Nephron progenitor cell (in vitro differentiated cells): Measurements from ENCODE around the gene ZNF106.

Source experiments
- DNase-seq: peaks from one replicate; pipeline ENCODE4 v3.0.0; 2021
- H3K27ac Mint-ChIP-seq: 2 replicates; pipeline ENCODE4 v1.8.0; 2021; ENCODE audit warnings: mild to moderate bottlenecking, moderate library complexity, mixed read lengths
- H3K27me3 Mint-ChIP-seq: 2 replicates; pipeline ENCODE4 v1.8.0; 2021; ENCODE audit warnings: mild to moderate bottlenecking, low read depth, mixed read lengths; ENCODE audit not compliant: poor library complexity
- H3K36me3 Mint-ChIP-seq: 2 replicates; pipeline ENCODE4 v1.8.0; 2021; ENCODE audit warnings: low read depth, mixed read lengths
- H3K4me1 Mint-ChIP-seq: 2 replicates; pipeline ENCODE4 v1.8.0; 2021; ENCODE audit warnings: mixed read lengths
- H3K4me3 Mint-ChIP-seq: 2 replicates; pipeline ENCODE4 v1.8.0; 2021; ENCODE audit warnings: mild to moderate bottlenecking, moderate library complexity, mixed read lengths
- H3K9me3 Mint-ChIP-seq: 2 replicates; pipeline ENCODE4 v1.8.0; 2021; ENCODE audit warnings: mild to moderate bottlenecking, moderate library complexity, mixed read lengths
- CTCF ChIP-seq: fragments of 200-600 bp; sonication (generic); IDR thresholded peaks from 2 replicates; pipeline ENCODE4 v1.5.0; 2021; ENCODE audit warnings: antibody characterized with exemption

The ZNF106 gene

GRCh38 chr15:42453826-42454225 lies 37.1 kb downstream of the ZNF106 start:
- no peak for DNase-seq
- TF ChIP-seq CTCF = no peak
- H3K9me3 Mint-ChIP-seq = no peaks in the 10 kb centered on the region
- H3K4me3 Mint-ChIP-seq = no peak overlapping the region
- peaks cover 43% of the 10 kb centered on the region for H3K36me3 Mint-ChIP-seq
- peaks cover 5% of the 10 kb centered on the region for H3K27me3 Mint-ChIP-seq
- peaks cover 17% of the 10 kb centered on the region for H3K4me1 Mint-ChIP-seq
- no peak overlapping the region for H3K27ac Mint-ChIP-seq

DNA sequence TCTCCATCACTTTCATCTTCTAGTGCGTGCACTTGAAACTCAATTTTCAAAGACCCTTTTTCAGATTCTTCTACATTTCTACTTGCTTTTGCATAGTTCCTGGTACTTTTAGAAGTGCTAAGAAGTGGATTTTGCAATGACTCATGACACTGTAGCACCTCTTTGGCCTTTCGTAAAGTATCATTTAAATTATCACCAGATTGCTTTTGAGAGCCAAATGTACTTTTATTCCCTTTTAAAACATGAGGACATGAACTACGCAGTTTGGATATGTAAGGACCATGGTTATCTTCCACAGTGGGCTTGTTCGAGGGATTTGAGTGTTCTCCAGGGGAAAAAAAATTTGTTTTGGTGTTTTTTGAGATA lies 40.5 kb downstream of the ZNF106 start:
- H3K36me3 Mint-ChIP-seq = peaks cover 60% of the 10 kb centered on the region

DNA sequence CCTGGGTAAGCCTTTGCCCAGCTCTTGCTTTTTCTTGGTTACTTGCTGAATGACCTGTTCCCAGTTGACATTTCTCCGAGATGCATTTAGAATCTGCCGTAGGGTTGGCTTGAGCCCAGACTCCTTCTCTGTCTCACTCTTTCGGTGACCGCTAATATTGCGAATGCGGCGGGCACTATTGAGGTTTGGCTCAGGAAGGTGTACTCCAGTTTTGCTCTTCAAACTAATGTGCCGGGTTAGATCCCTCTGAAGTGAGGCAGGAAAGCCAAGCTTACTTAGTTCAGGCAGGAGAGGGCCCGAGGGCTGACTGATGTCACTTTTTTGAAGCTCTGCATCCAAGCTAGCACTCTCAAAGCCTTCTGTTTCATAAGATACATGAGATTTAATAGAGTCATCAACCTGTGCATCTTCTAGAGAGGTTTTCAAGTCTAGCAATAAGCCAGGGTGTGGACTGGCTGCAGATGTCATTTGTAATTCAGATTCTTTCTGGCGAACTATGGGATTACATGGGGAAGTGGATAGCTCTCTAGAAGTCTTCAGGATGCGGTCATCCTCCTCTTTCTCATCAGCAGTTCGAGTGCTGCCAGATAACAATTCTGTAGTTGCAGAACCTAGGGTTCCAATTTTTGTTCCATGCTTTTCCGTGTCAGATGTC lies 41.0 kb downstream of the ZNF106 start:
- H3K4me1 Mint-ChIP-seq = no peaks in the 10 kb centered on the region
- H3K27me3 Mint-ChIP-seq = no peaks in the 10 kb centered on the region
- no peak overlapping the region for H3K27ac Mint-ChIP-seq
- H3K4me3 Mint-ChIP-seq = no peak overlapping the region
- no peak for TF ChIP-seq CTCF
- DNase-seq = no peak
- peaks cover 65% of the 10 kb centered on the region for H3K36me3 Mint-ChIP-seq
- H3K9me3 Mint-ChIP-seq = no peaks in the 10 kb centered on the region

More for the DNA sequence above, 40.5 kb downstream of the ZNF106 start:
- no peaks in the 10 kb centered on the region for H3K4me1 Mint-ChIP-seq
- no peak overlapping the region for H3K27ac Mint-ChIP-seq
- H3K27me3 Mint-ChIP-seq = no peaks in the 10 kb centered on the region
- no peak for DNase-seq
- no peaks in the 10 kb centered on the region for H3K9me3 Mint-ChIP-seq
- no peak for TF ChIP-seq CTCF
- no peak overlapping the region for H3K4me3 Mint-ChIP-seq

GRCh38 chr15:42448281-42448680 lies 42.7 kb downstream of the ZNF106 start:
- no peaks in the 10 kb centered on the region for H3K4me1 Mint-ChIP-seq
- peaks cover 63% of the 10 kb centered on the region for H3K36me3 Mint-ChIP-seq
- no peak for TF ChIP-seq CTCF
- no peak for DNase-seq
- no peak overlapping the region for H3K4me3 Mint-ChIP-seq
- no peak overlapping the region for H3K27ac Mint-ChIP-seq
- H3K27me3 Mint-ChIP-seq = no peaks in the 10 kb centered on the region
- H3K9me3 Mint-ChIP-seq = no peaks in the 10 kb centered on the region

- H3K27ac Mint-ChIP-seq = no peak overlapping the region
- no peak overlapping the region for H3K4me3 Mint-ChIP-seq
- no peak for DNase-seq
- peaks cover 63% of the 10 kb centered on the region for H3K36me3 Mint-ChIP-seq
- no peaks in the 10 kb centered on the region for H3K27me3 Mint-ChIP-seq
- H3K9me3 Mint-ChIP-seq = no peaks in the 10 kb centered on the region
- H3K4me1 Mint-ChIP-seq = no peaks in the 10 kb centered on the region
- no peak for TF ChIP-seq CTCF
Observed at GRCh38 chr15:42447599-42447998, 43.3 kb downstream of the ZNF106 start.

- no peak for TF ChIP-seq CTCF
- H3K27ac Mint-ChIP-seq = no peak overlapping the region
- no peaks in the 10 kb centered on the region for H3K27me3 Mint-ChIP-seq
Observed at GRCh38 chr15:42445551-42445950, 45.4 kb downstream of the ZNF106 start.

More at GRCh38 chr15:42445551-42445950, 45.4 kb downstream of the ZNF106 start:
- no peak for DNase-seq
- H3K4me3 Mint-ChIP-seq = no peak overlapping the region
- H3K9me3 Mint-ChIP-seq = no peaks in the 10 kb centered on the region
- peaks cover 54% of the 10 kb centered on the region for H3K36me3 Mint-ChIP-seq
- H3K4me1 Mint-ChIP-seq = no peaks in the 10 kb centered on the region
